ENCODE data around the gene STEAP4.

GRCh38 chr7:88259656-88260380, 46.9 kb downstream of the STEAP4 start:
- TF ChIP-seq CTCF (IDR thresholded peaks at IDR 0.05; ENCODE audit: low read depth, low read length, missing input control): no peak
- no peak for TF ChIP-seq YY1 (IDR thresholded peaks at IDR 0.05)
- no peak for TF ChIP-seq SP1 (IDR thresholded peaks at IDR 0.05)
- TF ChIP-seq JUND (IDR thresholded peaks at IDR 0.05): no peak

All from liver (tissue), 3 donors.